ENCODE results near the gene LHFPL2. TPM values are rescaled to one million over a fixed set of nuclear protein-coding genes. Genes with fewer than 3 reads are reported as not detected.

LHFPL2 gene
- total RNA-seq, 2 experiments from 2014 or later, result 0.19 to 0.25 TPM

GRCh38 chr5:78597974-78598371 lies 50.6 kb downstream of the LHFPL2 start:
- Histone ChIP-seq H3K9me3 (ENCODE audit: control insufficient read depth in 1 of 2, insufficient read depth in 1 of 2, low read length in 2 of 2) (no peaks in the 10 kb centered on the region), H3K36me3 (ENCODE audit: insufficient read depth, low read length) (no peaks in the 10 kb centered on the region), H3K4me3 (ENCODE audit: low read length) (no peak overlapping the region), H3K4me1 (ENCODE audit: insufficient read depth, low read length) (no peaks in the 10 kb centered on the region), H3K27ac (ENCODE audit: low read depth in 1 of 2, low read length in 2 of 2) (no peak overlapping the region), H3K27me3 (ENCODE audit: control insufficient read depth in 1 of 2, insufficient read depth in 2 of 2, low read length in 2 of 2) (peaks cover 0 to 3% of the 10 kb centered on the region in 2 experiments)
- Mint-ChIP-seq H3K27me3 (peaks cover 23% of the 10 kb centered on the region), H3K27ac (no peak overlapping the region), H3K9me3 (no peaks in the 10 kb centered on the region), H3K4me3 (no peak overlapping the region), H3K4me1 (ENCODE audit: low read depth) (no peaks in the 10 kb centered on the region), H3K36me3 (ENCODE audit: low read depth) (no peaks in the 10 kb centered on the region)
- TF ChIP-seq CTCF (IDR thresholded peaks at IDR 0.05), result no peak
- ChIA-PET CTCF (no interaction called here), POLR2A (no interaction called here)
- ATAC-seq (ENCODE audit: poor library complexity) (no peak), DNase-seq (no peak)
- intact Hi-C loops (cut with DNase I, micrococcal nuclease), result no loop called here

GRCh38 chr5:78597068-78597973 lies 51.3 kb downstream of the LHFPL2 start:
- POLR2A ChIA-PET, result no interaction called here
- ATAC-seq (ENCODE audit: poor library complexity) (no peak), DNase-seq (no peak)
- Histone ChIP-seq H3K27ac (ENCODE audit: low read depth in 1 of 2, low read length in 2 of 2) (no peak overlapping the region), H3K4me3 (ENCODE audit: low read length) (no peak overlapping the region), H3K9me3 (ENCODE audit: control insufficient read depth in 1 of 2, insufficient read depth in 1 of 2, low read length in 2 of 2) (no peaks in the 10 kb centered on the region), H3K36me3 (ENCODE audit: insufficient read depth, low read length) (no peaks in the 10 kb centered on the region), H3K27me3 (ENCODE audit: control insufficient read depth in 1 of 2, insufficient read depth in 2 of 2, low read length in 2 of 2) (peaks cover 0 to 3% of the 10 kb centered on the region in 2 experiments), H3K4me1 (ENCODE audit: insufficient read depth, low read length) (no peaks in the 10 kb centered on the region)
- intact Hi-C loops (cut with DNase I, micrococcal nuclease), result no loop called here
- no peak overlapping the region for H3K4me3 Mint-ChIP-seq
- H3K9me3 Mint-ChIP-seq, result no peaks in the 10 kb centered on the region
- TF ChIP-seq CTCF (IDR thresholded peaks at IDR 0.05), result no peak
- no peak overlapping the region for H3K27ac Mint-ChIP-seq
- H3K36me3 Mint-ChIP-seq (ENCODE audit: low read depth), result no peaks in the 10 kb centered on the region
- H3K4me1 Mint-ChIP-seq (ENCODE audit: low read depth), result no peaks in the 10 kb centered on the region
- CTCF ChIA-PET, result no interaction called here
- H3K27me3 Mint-ChIP-seq, result peaks cover 24% of the 10 kb centered on the region

DNA sequence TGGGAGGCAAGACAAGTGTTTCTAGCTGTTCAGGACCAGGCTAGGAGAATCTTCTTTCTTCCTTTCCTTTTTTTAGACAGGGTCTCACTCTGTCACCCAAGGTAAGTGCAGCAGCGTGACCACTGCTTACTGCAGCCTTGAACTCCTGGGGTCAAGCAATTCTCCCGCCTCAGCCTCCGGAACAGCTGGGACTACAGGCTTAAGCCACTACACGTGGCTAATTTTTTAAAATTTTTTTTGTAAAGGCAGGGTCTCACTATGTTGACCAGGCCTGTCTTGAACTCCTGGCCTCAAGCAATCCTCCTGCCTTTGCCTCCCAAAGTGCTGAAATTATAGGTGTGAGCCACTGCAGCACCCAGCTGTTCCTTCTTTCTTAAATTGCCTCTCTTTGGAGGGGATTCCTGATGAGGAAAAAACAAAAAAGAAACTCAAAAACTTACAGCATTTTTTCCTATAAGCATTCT lies 53.1 kb downstream of the LHFPL2 start:
- ChIA-PET CTCF (no interaction called here), POLR2A (no interaction called here)
- Histone ChIP-seq H3K4me3 (ENCODE audit: low read length) (no peak overlapping the region), H3K27me3 (ENCODE audit: control insufficient read depth in 1 of 2, insufficient read depth in 2 of 2, low read length in 2 of 2) (peaks cover 3 to 7% of the 10 kb centered on the region in 2 experiments), H3K27ac (ENCODE audit: low read depth in 1 of 2, low read length in 2 of 2) (no peak overlapping the region), H3K36me3 (ENCODE audit: insufficient read depth, low read length) (no peaks in the 10 kb centered on the region), H3K4me1 (ENCODE audit: insufficient read depth, low read length) (no peaks in the 10 kb centered on the region), H3K9me3 (ENCODE audit: control insufficient read depth in 1 of 2, insufficient read depth in 1 of 2, low read length in 2 of 2) (no peaks in the 10 kb centered on the region)
- Mint-ChIP-seq H3K27ac (no peak overlapping the region), H3K4me1 (ENCODE audit: low read depth) (no peaks in the 10 kb centered on the region), H3K36me3 (ENCODE audit: low read depth) (no peaks in the 10 kb centered on the region), H3K9me3 (no peaks in the 10 kb centered on the region), H3K27me3 (peaks cover 24% of the 10 kb centered on the region), H3K4me3 (no peak overlapping the region)
- no peak for TF ChIP-seq CTCF (IDR thresholded peaks at IDR 0.05)
- no peak for DNase-seq
- intact Hi-C loops (cut with DNase I, micrococcal nuclease), result no loop called here
- ATAC-seq (ENCODE audit: poor library complexity), result no peak
